ENCODE measurements around the gene C14orf180.

DNA sequence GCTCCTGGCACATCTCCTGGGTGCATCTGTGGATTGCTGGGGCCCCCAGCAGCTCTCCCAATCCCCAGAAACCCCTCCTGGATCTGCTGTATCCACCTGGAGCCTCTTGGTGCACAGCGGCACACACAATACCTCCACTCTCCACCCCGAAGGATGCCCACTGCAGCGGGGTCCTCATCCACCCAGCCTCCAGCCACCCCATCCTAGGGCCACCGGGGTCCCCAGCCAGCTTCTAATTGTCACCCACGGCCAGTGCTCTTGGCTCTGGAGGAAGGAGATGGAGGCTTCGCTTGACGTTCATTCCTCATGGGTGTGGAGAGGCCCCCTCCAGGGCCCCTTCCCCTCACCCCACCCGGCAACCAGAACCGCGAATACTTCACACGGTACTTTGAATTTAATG is 56.6 kb downstream of the C14orf180 start:
- TF ChIP-seq POLR2A (IDR thresholded peaks at IDR 0.05; ENCODE audit: low read depth, low read length) (no peak), TAF1 (IDR thresholded peaks at IDR 0.05; ENCODE audit: borderline replicate concordance, low read depth, low read length) (no peak)
